ENCODE data around the gene C14orf119. TPM values are rescaled to one million over a fixed set of nuclear protein-coding genes. Genes with fewer than 3 reads are reported as not detected.
A peak's percentile ranks its signal among the peaks of the same experiment; 100 is the strongest.

The C14orf119 gene
- total RNA-seq, 1 experiment from 2014 or later, result 81.3 TPM

- peaks cover 38% of the 10 kb centered on the region for H3K4me1 Mint-ChIP-seq
- TF ChIP-seq GABPB1 (CRISPR knock-in tag; IDR thresholded peaks at IDR 0.05) (peak; percentile 30; the same call in 1 of the 2 replicates), ZNF532 (CRISPR knock-in tag; IDR thresholded peaks at IDR 0.05; ENCODE audit: borderline replicate concordance) (0 out of 2 replicates have a peak, but pooled peaks have one; percentile 11), GTF2I (CRISPR knock-in tag; conservative IDR thresholded peaks at IDR 0.05) (peak; percentile 91), MAX (CRISPR knock-in tag; IDR thresholded peaks at IDR 0.05) (peak; percentile 56; the same call in 1 of the 2 replicates), ETV6 (CRISPR knock-in tag; IDR thresholded peaks at IDR 0.05) (peak; percentile 60; the same call in 1 of the 2 replicates), ZBTB21 (CRISPR knock-in tag; IDR thresholded peaks at IDR 0.05; ENCODE audit: borderline replicate concordance) (no peak), NFE2L1 (CRISPR knock-in tag; IDR thresholded peaks at IDR 0.05) (peak; percentile 84), CBFB (CRISPR knock-in tag; IDR thresholded peaks at IDR 0.05; ENCODE audit: low read depth) (no peak), ZNF423 (CRISPR knock-in tag; IDR thresholded peaks at IDR 0.05) (peak; percentile 90), SP1 (CRISPR knock-in tag; conservative IDR thresholded peaks at IDR 0.05) (0 out of 2 replicates have a peak, but pooled peaks have one; percentile 25), ZNF317 (CRISPR knock-in tag; IDR thresholded peaks at IDR 0.05; ENCODE audit: borderline replicate concordance, low read depth) (no peak), FOXK1 (CRISPR knock-in tag; IDR thresholded peaks at IDR 0.05) (peak; percentile 69; the same call in 1 of the 2 replicates), ZNF121 (CRISPR knock-in tag; IDR thresholded peaks at IDR 0.05) (0 out of 2 replicates have a peak, but pooled peaks have one; percentile 47), ZNF263 (CRISPR knock-in tag; IDR thresholded peaks at IDR 0.05; ENCODE audit: low read depth) (peak; percentile 97), ZNF281 (CRISPR knock-in tag; IDR thresholded peaks at IDR 0.05) (peak; percentile 48; the same call in 1 of the 2 replicates), ATF3 (CRISPR knock-in tag; conservative IDR thresholded peaks at IDR 0.05) (no peak), NFATC4 (CRISPR knock-in tag; IDR thresholded peaks at IDR 0.05) (0 out of 2 replicates have a peak, but pooled peaks have one; percentile 26), CREM (CRISPR knock-in tag; IDR thresholded peaks at IDR 0.05) (no peak), AR (CRISPR knock-in tag; IDR thresholded peaks at IDR 0.05) (0 out of 2 replicates have a peak, but pooled peaks have one; percentile 48), ZBTB43 (CRISPR knock-in tag; IDR thresholded peaks at IDR 0.05) (peak; percentile 46; the same call in 1 of the 2 replicates), ZNF416 (CRISPR knock-in tag; IDR thresholded peaks at IDR 0.05) (0 out of 2 replicates have a peak, but pooled peaks have one; percentile 57)
- no peaks in the 10 kb centered on the region for H3K9me3 Mint-ChIP-seq
- peak overlapping the region; percentile 96 for H3K27ac Mint-ChIP-seq
- no peaks in the 10 kb centered on the region for H3K27me3 Mint-ChIP-seq (ENCODE audit: low read depth)
- DNase-seq (ENCODE audit: low spot score) (peak; percentile 82), ATAC-seq (peak; percentile 87)
- ChIA-PET CTCF (interaction anchor here (0.6 to 4.6 kb wide), 20 partner anchors 9 to 295 kb away, joined by 3 to 49 read pairs (median 4); partner anchors contain the start of genes ACIN1, C14orf119, CDH24 and PRMT5), POLR2A (interaction anchor here (0.5 to 2.3 kb wide), 12 partner anchors 11 to 250 kb away, joined by 3 to 24 read pairs (median 4); partner anchors contain the start of genes ACIN1, C14orf119, HAUS4 and PABPN1)
- peaks cover 70% of the 10 kb centered on the region for H3K36me3 Mint-ChIP-seq
- H3K4me3 Mint-ChIP-seq, result peak overlapping the region; percentile 95
Measured at GRCh38 chr14:23071244-23071920, 23.9 kb upstream of the C14orf119 start.

All from WTC11 (cell line).